ENCODE measurements around the gene PCBP3. TPM values are rescaled to one million over a fixed set of nuclear protein-coding genes. Genes with fewer than 3 reads are reported as not detected.
"Not testable (repeated sequence)": the region's sequence is repeated elsewhere in the genome, so short reads cannot be mapped to it uniquely, and the experiment has no call there.

PCBP3 gene
- total RNA-seq, 1 experiment from 2014 or later, result not detected

DNA sequence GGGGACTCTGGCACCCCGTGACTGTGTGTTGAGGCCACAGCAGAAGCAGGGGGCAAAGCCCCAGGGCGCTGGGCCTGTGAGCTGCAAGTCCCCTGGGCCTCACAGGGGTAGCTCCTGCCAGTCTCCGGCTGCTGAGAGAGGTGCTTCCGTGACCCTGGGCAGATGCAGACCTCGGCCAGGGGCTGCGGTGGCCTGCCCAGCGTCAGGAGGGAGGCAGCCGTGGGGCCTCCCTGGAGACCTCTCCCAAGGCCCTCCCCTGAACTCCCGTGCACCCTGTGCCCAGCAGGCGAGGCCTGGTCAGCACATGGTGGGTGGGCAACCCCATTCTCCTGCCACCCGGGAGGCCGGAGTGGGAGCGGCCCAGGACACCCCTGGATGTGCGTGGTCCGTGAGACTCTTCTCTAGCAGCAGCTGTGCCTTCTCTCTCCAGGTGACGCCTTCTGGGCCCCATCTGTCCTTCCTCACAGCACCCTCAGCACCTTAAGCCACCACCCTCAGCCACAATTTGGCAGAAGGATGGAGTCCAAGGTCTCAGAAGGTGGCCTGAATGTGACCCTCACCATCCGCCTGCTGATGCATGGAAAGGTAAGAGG is 252.3 kb downstream of the PCBP3 start:
- POLR2A ChIA-PET, result no interaction called here
- in situ Hi-C loops (cut with HindIII; ENCODE audit: low pct_unique_long_range_greater_than_20kb, low sequenced_read_pairs), result no loop called here

DNA sequence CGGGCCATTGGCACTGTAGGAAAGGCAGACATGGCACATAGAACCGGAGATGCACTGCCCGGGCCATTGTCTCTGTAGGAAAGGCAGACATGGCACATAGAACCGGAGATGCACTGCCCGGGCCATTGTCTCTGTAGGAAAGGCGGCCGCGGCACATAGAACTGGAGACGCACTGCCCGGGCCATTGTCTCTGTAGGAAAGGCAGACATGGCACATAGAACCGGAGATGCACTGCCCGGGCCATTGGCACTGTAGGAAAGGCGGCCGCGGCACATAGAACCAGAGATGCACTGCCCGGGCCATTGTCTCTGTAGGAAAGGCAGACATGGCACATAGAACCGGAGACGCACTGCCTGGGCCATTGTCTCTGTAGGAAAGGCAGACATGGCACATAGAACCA is 252.9 kb downstream of the PCBP3 start:
- ATAC-seq; CTCF ChIA-PET; H3K4me3 ChIP-seq (ENCODE audit: low read depth in 2 of 2, low read length in 2 of 2); POLR2A ChIA-PET; BruUV-seq (replicated peaks); DNase-seq (ENCODE audit: low read depth, low spot score); H3K36me3 ChIP-seq (ENCODE audit: control insufficient read depth, insufficient read depth, low read length); H3K27ac ChIP-seq (ENCODE audit: low read length); H3K27me3 ChIP-seq (ENCODE audit: control insufficient read depth, insufficient read depth, low read length); intact Hi-C loops (cut with micrococcal nuclease; ENCODE audit: unreplicated experiment); in situ Hi-C loops (cut with HindIII; ENCODE audit: low pct_unique_long_range_greater_than_20kb, low sequenced_read_pairs); H3K9me3 ChIP-seq (ENCODE audit: control insufficient read depth, insufficient read depth, low read depth, low read length); H3K4me1 ChIP-seq (ENCODE audit: control insufficient read depth, insufficient read depth, low read length): not testable (repeated sequence)

More for the DNA sequence above, 252.3 kb downstream of the PCBP3 start:
- Histone ChIP-seq H3K9me3 (ENCODE audit: control insufficient read depth, insufficient read depth, low read depth, low read length) (no peaks in the 10 kb centered on the region), H3K36me3 (ENCODE audit: control insufficient read depth, insufficient read depth, low read length) (no peaks in the 10 kb centered on the region), H3K27me3 (ENCODE audit: control insufficient read depth, insufficient read depth, low read length) (no peaks in the 10 kb centered on the region), H3K4me3 (ENCODE audit: low read depth in 2 of 2, low read length in 2 of 2) (no peak overlapping the region), H3K4me1 (ENCODE audit: control insufficient read depth, insufficient read depth, low read length) (no peaks in the 10 kb centered on the region), H3K27ac (ENCODE audit: low read length) (no peak overlapping the region)
- TF ChIP-seq TCF7L2 (IDR thresholded peaks at IDR 0.05; ENCODE audit: low read depth, low read length) (no peak), SIN3A (IDR thresholded peaks at IDR 0.05; ENCODE audit: borderline replicate concordance, insufficient read depth, low read depth, low read length) (no peak), POLR2AphosphoS5 (IDR thresholded peaks at IDR 0.05; ENCODE audit: low read depth, low read length) (no peak)
- TF ChIP-seq, protein P1, sequence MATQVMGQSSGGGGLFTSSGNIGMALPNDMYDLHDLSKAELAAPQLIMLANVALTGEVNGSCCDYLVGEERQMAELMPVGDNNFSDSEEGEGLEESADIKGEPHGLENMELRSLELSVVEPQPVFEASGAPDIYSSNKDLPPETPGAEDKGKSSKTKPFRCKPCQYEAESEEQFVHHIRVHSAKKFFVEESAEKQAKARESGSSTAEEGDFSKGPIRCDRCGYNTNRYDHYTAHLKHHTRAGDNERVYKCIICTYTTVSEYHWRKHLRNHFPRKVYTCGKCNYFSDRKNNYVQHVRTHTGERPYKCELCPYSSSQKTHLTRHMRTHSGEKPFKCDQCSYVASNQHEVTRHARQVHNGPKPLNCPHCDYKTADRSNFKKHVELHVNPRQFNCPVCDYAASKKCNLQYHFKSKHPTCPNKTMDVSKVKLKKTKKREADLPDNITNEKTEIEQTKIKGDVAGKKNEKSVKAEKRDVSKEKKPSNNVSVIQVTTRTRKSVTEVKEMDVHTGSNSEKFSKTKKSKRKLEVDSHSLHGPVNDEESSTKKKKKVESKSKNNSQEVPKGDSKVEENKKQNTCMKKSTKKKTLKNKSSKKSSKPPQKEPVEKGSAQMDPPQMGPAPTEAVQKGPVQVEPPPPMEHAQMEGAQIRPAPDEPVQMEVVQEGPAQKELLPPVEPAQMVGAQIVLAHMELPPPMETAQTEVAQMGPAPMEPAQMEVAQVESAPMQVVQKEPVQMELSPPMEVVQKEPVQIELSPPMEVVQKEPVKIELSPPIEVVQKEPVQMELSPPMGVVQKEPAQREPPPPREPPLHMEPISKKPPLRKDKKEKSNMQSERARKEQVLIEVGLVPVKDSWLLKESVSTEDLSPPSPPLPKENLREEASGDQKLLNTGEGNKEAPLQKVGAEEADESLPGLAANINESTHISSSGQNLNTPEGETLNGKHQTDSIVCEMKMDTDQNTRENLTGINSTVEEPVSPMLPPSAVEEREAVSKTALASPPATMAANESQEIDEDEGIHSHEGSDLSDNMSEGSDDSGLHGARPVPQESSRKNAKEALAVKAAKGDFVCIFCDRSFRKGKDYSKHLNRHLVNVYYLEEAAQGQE (IDR thresholded peaks at IDR 0.05; ENCODE audit: insufficient read depth in 1 of 2, low read depth in 2 of 2, low read length in 1 of 2), result no peak
- TF ChIP-seq, protein P2, sequence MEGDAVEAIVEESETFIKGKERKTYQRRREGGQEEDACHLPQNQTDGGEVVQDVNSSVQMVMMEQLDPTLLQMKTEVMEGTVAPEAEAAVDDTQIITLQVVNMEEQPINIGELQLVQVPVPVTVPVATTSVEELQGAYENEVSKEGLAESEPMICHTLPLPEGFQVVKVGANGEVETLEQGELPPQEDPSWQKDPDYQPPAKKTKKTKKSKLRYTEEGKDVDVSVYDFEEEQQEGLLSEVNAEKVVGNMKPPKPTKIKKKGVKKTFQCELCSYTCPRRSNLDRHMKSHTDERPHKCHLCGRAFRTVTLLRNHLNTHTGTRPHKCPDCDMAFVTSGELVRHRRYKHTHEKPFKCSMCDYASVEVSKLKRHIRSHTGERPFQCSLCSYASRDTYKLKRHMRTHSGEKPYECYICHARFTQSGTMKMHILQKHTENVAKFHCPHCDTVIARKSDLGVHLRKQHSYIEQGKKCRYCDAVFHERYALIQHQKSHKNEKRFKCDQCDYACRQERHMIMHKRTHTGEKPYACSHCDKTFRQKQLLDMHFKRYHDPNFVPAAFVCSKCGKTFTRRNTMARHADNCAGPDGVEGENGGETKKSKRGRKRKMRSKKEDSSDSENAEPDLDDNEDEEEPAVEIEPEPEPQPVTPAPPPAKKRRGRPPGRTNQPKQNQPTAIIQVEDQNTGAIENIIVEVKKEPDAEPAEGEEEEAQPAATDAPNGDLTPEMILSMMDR (IDR thresholded peaks at IDR 0.05), result no peak
- no TSS peak for BruUV-seq (replicated peaks)
- intact Hi-C loops (cut with micrococcal nuclease; ENCODE audit: unreplicated experiment), result no loop called here
- CTCF ChIA-PET, result no interaction called here
- DNase-seq (ENCODE audit: low read depth, low spot score), result no peak
- ATAC-seq, result no peak

DNA sequence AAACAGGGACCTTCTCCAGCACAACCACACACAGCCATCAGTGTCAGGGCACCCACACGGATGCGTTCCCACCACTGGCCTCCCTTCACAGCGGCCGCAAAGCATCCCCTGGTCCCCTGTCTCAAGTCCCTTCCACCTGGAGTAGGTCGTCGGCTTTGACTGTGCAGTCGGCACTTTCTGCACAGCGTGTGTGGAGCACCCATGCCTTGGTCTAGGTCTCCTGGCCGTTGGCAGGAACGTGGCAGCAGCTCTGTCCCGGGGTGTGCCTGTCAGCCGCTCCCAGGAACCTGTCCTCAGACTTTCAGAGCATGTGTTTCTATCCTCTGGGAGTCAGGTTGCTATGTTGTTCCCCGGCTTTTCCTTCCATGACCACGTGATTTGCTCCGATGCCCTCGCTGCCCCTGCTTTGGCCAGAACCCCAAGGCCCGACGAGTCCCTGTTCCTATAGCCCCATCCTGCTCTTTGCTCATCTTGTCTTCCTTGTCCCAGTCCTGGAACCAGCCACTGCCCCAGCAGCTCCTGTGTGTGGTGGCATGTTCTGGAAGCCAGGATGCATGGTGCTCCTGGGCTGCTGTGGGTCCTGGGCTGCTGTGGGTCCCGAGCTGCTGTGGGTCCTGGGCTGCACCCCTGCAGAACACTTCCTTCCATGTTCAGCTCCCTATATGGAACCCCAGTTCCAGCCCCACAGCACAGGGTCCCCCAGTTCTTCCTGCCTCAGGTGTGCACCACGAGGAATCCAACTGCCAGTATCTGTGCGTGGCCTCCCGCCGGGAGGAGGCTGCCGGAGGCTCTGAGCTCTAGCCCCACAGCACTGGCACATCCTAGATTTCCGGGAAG is 253.9 kb downstream of the PCBP3 start:
- no peaks in the 10 kb centered on the region for H3K27me3 ChIP-seq (ENCODE audit: control insufficient read depth, insufficient read depth, low read length)
- no peaks in the 10 kb centered on the region for H3K36me3 ChIP-seq (ENCODE audit: control insufficient read depth, insufficient read depth, low read length)
- no peak overlapping the region for H3K4me3 ChIP-seq (ENCODE audit: low read depth in 2 of 2, low read length in 2 of 2)
- DNase-seq (ENCODE audit: low read depth, low spot score) (no peak), ATAC-seq (peak; percentile 27; the same call in 1 of the 2 replicates)
- no peak overlapping the region for H3K27ac ChIP-seq (ENCODE audit: low read length)
- H3K9me3 ChIP-seq (ENCODE audit: control insufficient read depth, insufficient read depth, low read depth, low read length), result no peaks in the 10 kb centered on the region
- ChIA-PET CTCF (no interaction called here), POLR2A (no interaction called here)
- in situ Hi-C loops (cut with HindIII; ENCODE audit: low pct_unique_long_range_greater_than_20kb, low sequenced_read_pairs) (no loop called here), intact Hi-C loops (cut with micrococcal nuclease; ENCODE audit: unreplicated experiment) (no loop called here)
- TF ChIP-seq POLR2AphosphoS5 (IDR thresholded peaks at IDR 0.05; ENCODE audit: low read depth, low read length) (no peak), SIN3A (IDR thresholded peaks at IDR 0.05; ENCODE audit: borderline replicate concordance, insufficient read depth, low read depth, low read length) (no peak), TCF7L2 (IDR thresholded peaks at IDR 0.05; ENCODE audit: low read depth, low read length) (no peak)
- TF ChIP-seq, protein P2 (IDR thresholded peaks at IDR 0.05), result no peak
- TF ChIP-seq, protein P1 (IDR thresholded peaks at IDR 0.05; ENCODE audit: insufficient read depth in 1 of 2, low read depth in 2 of 2, low read length in 1 of 2), result no peak
- BruUV-seq (replicated peaks), result no TSS peak
- H3K4me1 ChIP-seq (ENCODE audit: control insufficient read depth, insufficient read depth, low read length), result no peaks in the 10 kb centered on the region

All from Panc1 (cell line).